Breast epithelium (tissue), 4 donors: ENCODE data around the gene ZFR2. TPM values are rescaled to one million over a fixed set of nuclear protein-coding genes. Genes with fewer than 3 reads are reported as not detected.

ENCODE experiments used
- DNase-seq, 2 donors: peaks; one replicate each; pipeline ENCODE4 v3.0.0-alpha.2; 2019; ENCODE audit warnings: low spot score in 2 of 2
- H3K27ac ChIP-seq, 2 donors: fragments of 200-600 bp; sonication (generic) in 1 of 2; one replicate each; pipeline ENCODE4 v1.5.1; 2016 to 2019; ENCODE audit warnings: mild to moderate bottlenecking in 1 of 2
- H3K27me3 ChIP-seq, 2 donors: fragments of 200-600 bp; sonication (generic) in 1 of 2; one replicate each; pipeline versions ENCODE4 v1.5.1 to v1.6.0; 2017 to 2019; ENCODE audit warnings: control low read depth in 1 of 2, mild to moderate bottlenecking in 1 of 2
- H3K36me3 ChIP-seq: fragments of 200-600 bp; one replicate; pipeline ENCODE4 v1.5.1; 2019
- H3K4me1 ChIP-seq, 2 donors: fragments of 200-600 bp; sonication (generic); one replicate each; pipeline ENCODE4 v1.5.1; 2016 to 2019; ENCODE audit warnings: control low read depth in 1 of 2
- H3K4me3 ChIP-seq, 3 donors: fragments of 200-600 bp; sonication (generic); 1 replicate in 2 of 3; 2 replicates in 1 of 3; pipeline ENCODE4 v1.5.1; 2016 to 2019; ENCODE audit warnings: mild to moderate bottlenecking in 3 of 3, moderate library complexity in 2 of 3
- H3K9me3 ChIP-seq, 2 donors: fragments of 200-600 bp; sonication (generic) in 1 of 2; one replicate each; pipeline ENCODE4 v1.5.1; 2016 to 2019; ENCODE audit warnings: control low read depth in 1 of 2
- POLR2A ChIP-seq: fragments of 450-650 bp; IDR thresholded peaks from one replicate; pipeline ENCODE4 v1.6.1; 2016; ENCODE audit warnings: antibody characterized with exemption, mild to moderate bottlenecking, moderate library complexity
- POLR2AphosphoS5 ChIP-seq, 3 donors: sonication (generic); formaldehyde crosslinking; IDR thresholded peaks; one replicate each; pipeline ENCODE4 v1.6.1; 2017; ENCODE audit warnings: antibody characterized with exemption in 3 of 3
- intact Hi-C: fragments of 100-400 bp; cut with DNase I; formaldehyde crosslinking; loops from one replicate; pipeline ENCODE4 v1.15.1; 2023; ENCODE audit warnings: low total_unique reads
- total RNA-seq, 3 donors: library from RNA; depleted of rRNA; stranded (reverse); fragments of >200 nt; gene quantifications; one replicate each; pipeline ENCODE4 v1.1.0, GENCODE V29; 2016
- TF ChIP-seq, protein P1 (sequence below), 3 donors: fragments of 450-650 bp; IDR thresholded peaks; one replicate each; pipeline ENCODE4 v1.5.1; 2016 to 2017; ENCODE audit warnings: antibody characterized with exemption in 3 of 3, mild to moderate bottlenecking in 3 of 3, moderate library complexity in 3 of 3

Gene ZFR2
- total RNA-seq, 3 donors from 2014 or later: 0.98 TPM; not detected in 2

DNA sequence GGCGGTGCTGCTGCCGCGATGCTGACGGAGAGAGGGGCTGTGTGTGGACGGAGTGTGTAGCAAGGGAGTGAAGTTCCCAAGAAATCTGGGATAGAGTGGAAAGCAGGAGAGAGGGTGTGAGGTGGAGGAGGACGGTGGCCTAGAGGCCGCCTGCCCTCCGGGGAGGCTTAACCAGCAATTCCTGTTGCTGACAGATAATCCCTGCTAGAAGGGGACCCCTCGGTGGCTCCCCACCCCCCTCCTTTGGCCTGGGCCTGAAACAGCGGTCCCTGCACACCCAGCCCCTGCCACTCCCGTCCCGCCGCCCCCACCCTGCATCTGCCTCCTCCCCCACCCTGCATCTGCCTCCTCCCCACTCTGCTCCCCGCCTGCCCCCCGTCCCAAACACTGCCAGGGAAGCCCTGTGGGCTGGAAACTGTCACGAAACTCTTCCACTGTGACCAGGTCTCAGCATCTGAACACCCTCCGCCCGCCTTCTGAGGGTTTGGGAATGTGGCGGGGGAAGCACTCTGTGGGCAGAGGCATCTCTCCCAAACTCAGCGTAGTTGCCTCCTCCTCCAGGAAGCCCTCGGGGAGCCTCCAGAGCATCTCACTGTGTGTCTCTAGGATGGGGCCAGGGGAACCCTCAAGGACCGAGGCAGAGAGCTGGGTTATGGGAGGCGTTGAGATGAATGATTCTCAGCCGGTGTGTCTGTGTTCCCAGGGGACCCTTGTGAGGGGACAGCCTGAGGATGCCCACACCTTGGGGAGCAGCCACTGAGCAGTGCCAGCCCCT lies 65.5 kb downstream of the ZFR2 start:
- Histone ChIP-seq H3K4me1 (no peaks in the 10 kb centered on the region), H3K36me3 (no peaks in the 10 kb centered on the region), H3K9me3 (no peaks in the 10 kb centered on the region), H3K27me3 (peaks cover 0 to 30% of the 10 kb centered on the region in 2 donors), H3K4me3 (no peak overlapping the region), H3K27ac (no peak overlapping the region)
- TF ChIP-seq, protein P1, sequence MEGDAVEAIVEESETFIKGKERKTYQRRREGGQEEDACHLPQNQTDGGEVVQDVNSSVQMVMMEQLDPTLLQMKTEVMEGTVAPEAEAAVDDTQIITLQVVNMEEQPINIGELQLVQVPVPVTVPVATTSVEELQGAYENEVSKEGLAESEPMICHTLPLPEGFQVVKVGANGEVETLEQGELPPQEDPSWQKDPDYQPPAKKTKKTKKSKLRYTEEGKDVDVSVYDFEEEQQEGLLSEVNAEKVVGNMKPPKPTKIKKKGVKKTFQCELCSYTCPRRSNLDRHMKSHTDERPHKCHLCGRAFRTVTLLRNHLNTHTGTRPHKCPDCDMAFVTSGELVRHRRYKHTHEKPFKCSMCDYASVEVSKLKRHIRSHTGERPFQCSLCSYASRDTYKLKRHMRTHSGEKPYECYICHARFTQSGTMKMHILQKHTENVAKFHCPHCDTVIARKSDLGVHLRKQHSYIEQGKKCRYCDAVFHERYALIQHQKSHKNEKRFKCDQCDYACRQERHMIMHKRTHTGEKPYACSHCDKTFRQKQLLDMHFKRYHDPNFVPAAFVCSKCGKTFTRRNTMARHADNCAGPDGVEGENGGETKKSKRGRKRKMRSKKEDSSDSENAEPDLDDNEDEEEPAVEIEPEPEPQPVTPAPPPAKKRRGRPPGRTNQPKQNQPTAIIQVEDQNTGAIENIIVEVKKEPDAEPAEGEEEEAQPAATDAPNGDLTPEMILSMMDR (IDR thresholded peaks at IDR 0.05): no peak
- TF ChIP-seq POLR2AphosphoS5 (IDR thresholded peaks at IDR 0.05): no peak
- no peak for TF ChIP-seq POLR2A
- no peak for DNase-seq
- intact Hi-C loops: no loop called here

DNA sequence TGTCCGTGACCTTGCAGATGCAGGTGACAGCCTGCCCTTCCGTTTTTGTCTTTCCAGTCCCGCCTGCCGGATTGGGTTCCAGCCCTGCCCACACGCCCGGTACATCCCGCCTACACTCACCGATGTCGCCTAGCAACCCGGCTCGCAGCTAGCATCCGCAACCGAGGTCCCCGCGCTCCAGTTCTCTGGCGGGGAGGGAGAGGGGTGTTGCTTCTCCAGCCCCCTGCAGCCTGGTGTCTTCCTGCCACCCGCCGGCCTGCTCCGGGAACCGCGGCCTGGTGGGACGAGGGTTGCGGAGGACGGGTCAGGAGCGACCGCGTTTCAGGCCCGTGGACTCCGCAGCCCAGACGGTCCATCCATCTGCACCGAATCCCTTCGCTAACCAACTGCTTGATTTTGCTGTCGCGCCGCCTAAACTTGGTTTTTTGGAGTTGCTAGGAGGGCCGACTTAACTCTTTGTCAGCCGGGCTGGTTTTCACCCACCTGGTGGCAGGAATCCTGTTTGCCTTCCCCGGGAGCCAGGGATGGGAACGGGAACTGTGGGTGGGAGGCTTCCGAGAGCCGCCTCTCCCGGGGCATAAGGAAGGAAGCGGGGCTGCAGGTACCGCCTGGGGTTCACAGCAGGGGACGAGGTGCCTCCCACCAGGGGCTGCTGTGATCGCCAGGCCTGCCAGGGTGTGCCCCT lies 67.3 kb downstream of the ZFR2 start:
- H3K36me3 ChIP-seq: no peaks in the 10 kb centered on the region
- H3K4me1 ChIP-seq: no peaks in the 10 kb centered on the region
- DNase-seq: peak in 1 of 2 donors; percentile 36
- TF ChIP-seq POLR2A: no peak
- TF ChIP-seq, protein P1 (IDR thresholded peaks at IDR 0.05): no peak
- TF ChIP-seq POLR2AphosphoS5 (IDR thresholded peaks at IDR 0.05): no peak
- peaks cover 0 to 4% of the 10 kb centered on the region in 2 donors for H3K9me3 ChIP-seq
- H3K27me3 ChIP-seq: peaks cover 0 to 30% of the 10 kb centered on the region in 2 donors
- no peak overlapping the region for H3K27ac ChIP-seq
- H3K4me3 ChIP-seq: peak overlapping the region in 2 of 3 donors; percentile 33 to 60
- intact Hi-C loops: loop anchor here (2.0 kb wide), 1 partner anchor 73 kb away; no protein-coding TSS in a partner anchor

DNA sequence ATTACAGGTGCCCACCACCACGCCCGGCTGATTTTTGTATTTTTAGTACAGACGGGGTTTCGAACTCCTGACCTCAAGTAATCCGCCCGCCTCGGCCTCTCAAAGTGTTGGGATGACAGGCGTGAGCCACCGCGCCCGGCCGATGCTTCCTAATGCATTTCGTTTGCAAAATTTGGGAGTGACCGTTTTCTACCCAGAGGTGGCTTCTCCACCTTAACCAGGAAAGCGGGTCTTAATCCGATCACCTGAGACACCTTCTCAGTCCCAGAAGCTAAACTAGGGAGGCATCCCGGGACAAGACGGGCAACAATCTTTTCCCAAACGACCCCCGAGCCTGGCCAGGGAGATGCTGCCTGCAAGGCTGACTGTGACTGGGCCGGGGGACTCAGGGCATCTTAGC lies 67.8 kb downstream of the ZFR2 start:
- no peak for DNase-seq
- Histone ChIP-seq H3K4me3 (peak overlapping the region in 2 of 3 donors; percentile 33 to 60), H3K9me3 (peaks cover 0 to 7% of the 10 kb centered on the region in 2 donors), H3K4me1 (no peaks in the 10 kb centered on the region), H3K27me3 (peaks cover 0 to 30% of the 10 kb centered on the region in 2 donors), H3K27ac (no peak overlapping the region), H3K36me3 (no peaks in the 10 kb centered on the region)
- TF ChIP-seq POLR2A (no peak), POLR2AphosphoS5 (IDR thresholded peaks at IDR 0.05) (no peak)
- TF ChIP-seq, protein P1 (IDR thresholded peaks at IDR 0.05): no peak
- intact Hi-C loops: loop anchor here (2.0 kb wide), 1 partner anchor 72 kb away; no protein-coding TSS in a partner anchor

DNA sequence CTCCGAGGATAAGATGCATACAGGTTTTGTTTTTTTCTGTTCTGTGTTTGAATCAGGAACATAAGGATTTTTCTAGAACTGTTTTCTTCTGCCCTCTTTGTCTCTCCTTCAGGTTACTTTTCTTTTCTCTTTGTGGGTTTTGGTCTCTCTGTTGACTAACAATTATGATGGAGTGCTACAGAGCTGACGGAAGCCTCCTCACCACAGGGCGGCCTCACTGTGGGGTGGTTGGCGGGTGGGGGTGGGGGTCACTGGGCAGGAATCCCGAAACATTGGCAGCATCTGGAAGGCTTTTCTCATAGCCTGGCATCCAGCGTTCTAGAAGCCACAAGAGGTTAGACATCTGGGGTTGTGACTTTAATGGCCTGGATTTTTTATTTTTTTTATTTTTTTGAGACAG lies 70.7 kb downstream of the ZFR2 start:
- intact Hi-C loops: no loop called here
- Histone ChIP-seq H3K4me1 (no peaks in the 10 kb centered on the region), H3K27me3 (peaks cover 0 to 23% of the 10 kb centered on the region in 2 donors), H3K27ac (no peak overlapping the region), H3K36me3 (no peaks in the 10 kb centered on the region), H3K9me3 (peaks cover 0 to 7% of the 10 kb centered on the region in 2 donors), H3K4me3 (no peak overlapping the region)
- no peak for TF ChIP-seq POLR2A
- TF ChIP-seq, protein P1 (IDR thresholded peaks at IDR 0.05): no peak
- TF ChIP-seq POLR2AphosphoS5 (IDR thresholded peaks at IDR 0.05): no peak
- no peak for DNase-seq

DNA sequence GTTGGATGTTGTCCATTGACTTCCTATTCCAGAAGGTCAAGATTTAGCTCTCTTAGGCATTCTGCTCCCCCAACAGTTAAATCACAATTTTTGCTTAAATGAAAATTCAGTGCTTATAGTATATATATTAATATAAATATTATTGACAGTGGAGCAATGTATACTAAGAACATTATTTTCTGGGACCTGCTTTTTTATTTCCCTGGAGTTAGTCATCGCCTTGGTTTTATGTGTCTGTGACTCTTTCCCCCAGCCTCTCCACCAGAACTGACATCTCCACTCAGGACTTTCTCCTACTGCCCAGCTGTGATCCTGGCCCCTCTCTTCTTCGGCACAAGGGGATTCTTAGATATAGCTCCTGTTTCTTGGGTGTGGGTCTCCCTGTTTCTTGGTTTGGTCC lies 72.5 kb downstream of the ZFR2 start:
- H3K27ac ChIP-seq: no peak overlapping the region
- peaks cover 0 to 7% of the 10 kb centered on the region in 2 donors for H3K9me3 ChIP-seq
- TF ChIP-seq POLR2A: no peak
- TF ChIP-seq, protein P1 (IDR thresholded peaks at IDR 0.05): no peak
- no peak for TF ChIP-seq POLR2AphosphoS5 (IDR thresholded peaks at IDR 0.05)
- intact Hi-C loops: no loop called here
- peaks cover 0 to 12% of the 10 kb centered on the region in 2 donors for H3K27me3 ChIP-seq
- no peaks in the 10 kb centered on the region for H3K4me1 ChIP-seq
- no peak overlapping the region for H3K4me3 ChIP-seq
- DNase-seq: no peak
- no peaks in the 10 kb centered on the region for H3K36me3 ChIP-seq
